DMS 273 treated with DMSO at 0.1 percent for 48 hours (cell line): ENCODE results near the gene CTNNBL1.

ENCODE experiments used
- DNase-seq: peaks from one replicate; lab custom pipeline; 2025; lab: John Stamatoyannopoulos, UW

The CTNNBL1 gene

DNA sequence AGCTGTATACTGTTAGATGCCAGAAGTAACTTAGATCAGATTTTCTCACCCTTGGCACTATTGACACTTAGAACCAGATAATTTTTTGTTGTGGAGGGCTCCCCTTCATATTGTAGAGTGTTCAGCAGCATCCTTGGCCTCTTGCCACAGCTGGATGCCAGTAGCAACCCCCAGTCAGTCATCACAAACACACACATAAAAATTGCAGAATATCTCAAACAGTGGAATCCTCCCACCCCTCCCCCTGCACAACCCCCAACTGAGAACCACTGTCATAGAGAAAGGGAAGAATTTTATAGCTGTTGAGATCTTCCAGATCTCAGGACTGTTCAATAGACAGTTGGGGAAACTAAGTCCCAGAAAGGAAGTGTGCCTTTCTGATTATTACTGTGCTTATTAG is 127.9 kb downstream of the CTNNBL1 start:
- no peak for DNase-seq

DNA sequence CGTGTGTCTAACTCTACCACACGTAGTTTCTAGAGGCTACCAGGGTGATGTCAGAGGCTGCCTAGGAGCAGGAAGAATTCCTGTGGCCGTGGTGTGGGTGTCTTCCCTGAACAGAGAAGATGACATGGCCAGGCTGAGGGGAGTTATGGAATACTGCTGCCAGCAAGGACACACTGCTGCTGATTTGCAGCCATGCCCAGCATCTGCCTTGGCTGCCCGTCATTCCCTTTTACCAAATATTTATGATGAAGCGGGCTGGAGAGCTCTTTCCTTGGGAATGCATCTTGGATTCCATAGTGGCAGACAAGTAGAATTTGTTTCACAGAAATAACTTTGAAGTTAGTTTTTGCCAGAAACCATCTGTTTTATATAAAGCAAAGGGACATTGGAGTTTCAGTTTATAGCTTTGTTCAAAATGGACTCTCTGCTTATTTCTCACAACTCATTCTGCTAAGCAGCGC is 128.3 kb downstream of the CTNNBL1 start:
- DNase-seq = no peak

DNA sequence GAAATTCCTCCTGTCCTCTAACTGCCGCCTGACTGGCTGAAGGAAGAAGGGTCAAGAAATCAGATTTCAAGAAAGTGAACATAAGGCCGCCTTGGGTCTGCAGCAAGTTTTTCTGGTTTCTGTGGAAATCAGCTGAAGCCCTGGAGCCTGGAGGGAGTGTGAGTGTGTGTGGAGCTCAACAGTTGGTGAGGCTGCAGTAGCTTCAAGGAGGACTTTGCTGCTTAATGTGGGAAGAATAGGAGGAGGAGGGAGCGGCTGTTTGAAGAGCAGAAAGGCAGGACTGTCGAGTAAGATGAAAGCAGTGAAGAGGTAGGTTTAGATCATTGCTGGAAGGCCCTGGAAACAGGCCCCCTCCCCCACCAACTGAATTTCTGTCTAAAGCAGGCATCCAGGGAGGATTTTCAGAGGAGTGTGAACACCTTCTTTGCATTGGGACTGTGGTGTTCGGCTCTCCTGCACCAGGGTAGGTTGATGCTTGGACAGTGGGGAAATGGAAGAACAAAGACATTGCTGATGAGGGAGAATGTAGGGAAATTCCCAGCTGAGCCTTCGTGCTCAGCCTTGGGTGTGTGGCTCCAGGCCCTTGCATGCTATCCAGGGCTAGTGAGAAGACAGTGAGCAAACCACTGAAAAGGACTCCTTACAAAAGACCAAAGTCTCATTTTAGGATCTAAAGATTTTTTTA is 129.6 kb downstream of the CTNNBL1 start:
- DNase-seq = no peak

DNA sequence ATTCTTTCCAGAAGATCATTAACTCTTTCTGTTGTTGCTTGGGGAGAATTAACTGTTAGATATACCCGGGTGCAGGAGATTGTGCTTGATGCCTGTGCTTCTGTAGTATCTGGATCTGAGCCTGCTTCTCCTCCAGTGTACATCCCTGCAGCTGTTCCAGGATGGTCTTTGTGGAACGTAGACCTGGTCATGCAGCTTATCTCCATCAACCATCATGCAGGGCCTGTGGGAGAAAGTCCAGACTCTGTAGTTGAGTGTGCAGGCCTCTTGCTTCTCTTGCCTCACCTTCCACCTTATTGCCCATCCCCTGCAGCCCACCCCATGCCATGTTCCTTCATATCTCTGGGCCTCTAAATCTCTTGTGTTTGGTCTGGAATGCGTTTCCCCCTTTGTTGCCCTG is 133.8 kb downstream of the CTNNBL1 start:
- DNase-seq = no peak

DNA sequence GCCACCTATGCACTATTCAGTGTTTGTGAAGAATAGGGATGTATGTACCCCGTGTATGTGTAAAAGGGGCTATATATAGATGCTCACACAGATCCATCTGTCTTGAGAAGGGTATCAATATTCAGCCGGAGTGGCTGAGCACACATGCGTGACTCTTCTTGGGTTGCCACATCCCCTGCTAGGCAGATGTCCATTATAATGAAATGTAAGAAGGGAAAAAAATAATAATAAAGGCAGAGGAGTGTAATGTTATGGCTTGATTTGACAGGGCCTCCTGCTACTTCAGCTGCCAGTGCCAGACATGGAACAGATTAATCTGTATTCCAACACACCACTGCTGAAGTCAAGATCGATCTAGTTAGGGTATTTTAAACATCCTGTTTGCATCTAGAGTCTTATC is 134.9 kb downstream of the CTNNBL1 start:
- no peak for DNase-seq

DNA sequence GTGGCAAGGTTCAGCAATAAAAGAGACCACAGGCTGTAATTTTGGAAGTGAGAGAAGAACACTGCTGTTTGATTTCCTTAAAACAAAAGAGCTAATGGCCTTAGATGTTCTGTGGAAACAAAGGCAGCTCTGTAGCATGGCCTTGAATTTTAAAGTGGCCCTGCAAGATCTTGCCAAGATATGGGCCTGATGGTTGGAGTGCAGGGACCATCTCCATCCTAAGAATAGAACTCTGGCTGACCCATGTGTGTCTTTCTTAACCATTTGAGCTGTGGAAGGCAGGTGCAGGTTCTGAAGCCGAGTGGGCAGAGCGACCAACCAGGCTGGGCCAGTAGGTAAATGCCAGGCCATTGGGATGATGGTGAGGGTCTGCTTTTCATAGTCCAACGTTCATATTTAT is 135.3 kb downstream of the CTNNBL1 start:
- DNase-seq = no peak

DNA sequence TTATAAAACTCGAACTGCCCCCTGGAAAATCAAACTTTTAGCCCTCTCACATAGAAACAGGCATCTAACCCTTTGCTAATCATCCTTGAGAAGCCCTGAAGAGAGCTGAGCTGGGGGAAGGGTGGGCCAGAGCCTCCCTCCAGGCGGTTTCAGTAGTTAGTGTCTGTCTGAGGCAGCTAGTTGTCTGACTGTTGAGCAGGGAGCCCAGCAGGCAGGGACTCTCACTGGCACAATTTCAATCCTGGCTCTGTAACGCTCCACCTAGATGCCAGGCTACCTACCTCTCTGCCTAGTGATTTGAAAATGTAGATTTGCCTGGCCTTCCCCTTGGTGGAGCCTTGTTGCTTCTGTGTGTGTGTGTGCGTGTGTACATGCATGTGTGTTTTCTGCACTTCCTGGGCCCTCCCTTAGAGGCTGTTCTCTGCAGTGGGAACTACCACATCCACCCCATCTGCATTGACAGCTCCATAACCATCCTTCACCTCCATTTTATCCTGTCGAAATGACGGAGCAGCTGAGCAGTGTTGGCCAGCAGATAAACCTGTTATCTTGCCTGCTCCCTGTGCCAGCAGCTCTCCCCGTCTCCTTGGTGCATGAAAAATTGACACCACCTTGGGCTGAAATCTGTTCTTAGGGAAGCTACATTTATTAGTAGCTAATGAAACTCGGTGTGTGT is 139.5 kb downstream of the CTNNBL1 start:
- no peak for DNase-seq

DNA sequence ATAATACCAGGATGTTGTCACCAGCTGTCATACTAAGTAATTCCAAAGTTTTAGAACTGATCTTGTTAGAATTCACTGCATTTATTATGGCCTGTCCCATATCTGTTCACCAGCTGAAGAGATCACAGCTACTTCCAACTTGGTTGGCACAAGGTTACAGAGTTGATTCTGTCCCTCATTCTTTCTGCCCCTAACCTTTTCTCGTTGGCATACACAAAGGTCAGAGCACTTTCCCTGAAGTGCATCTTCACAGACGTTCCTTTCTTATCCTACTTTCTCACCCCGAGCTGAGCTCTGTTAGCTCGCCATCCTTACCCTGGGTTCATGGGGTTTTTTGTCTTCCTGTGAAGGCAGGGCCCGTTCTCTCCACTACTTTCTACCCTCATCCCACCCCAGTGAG is 143.1 kb downstream of the CTNNBL1 start:
- no peak for DNase-seq

DNA sequence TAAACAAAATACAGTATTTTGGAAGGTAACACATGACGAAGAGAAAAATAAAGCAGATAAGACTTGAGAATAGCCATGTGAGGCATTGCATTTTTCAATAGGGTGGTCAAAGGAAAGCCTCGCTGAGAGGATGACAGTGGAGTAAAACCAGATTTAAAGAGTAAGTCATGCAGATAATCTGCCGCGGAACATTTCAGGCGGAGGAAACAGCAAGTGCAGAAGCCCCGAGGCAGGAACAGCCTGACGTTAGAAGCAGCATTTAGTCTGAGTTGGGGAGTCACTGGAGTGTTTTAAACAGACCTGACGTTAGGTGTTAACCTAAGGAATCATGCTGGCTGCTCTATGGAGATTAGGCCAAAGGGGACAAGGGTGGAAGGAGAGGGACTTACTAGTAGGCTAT is 144.1 kb downstream of the CTNNBL1 start:
- no peak for DNase-seq

DNA sequence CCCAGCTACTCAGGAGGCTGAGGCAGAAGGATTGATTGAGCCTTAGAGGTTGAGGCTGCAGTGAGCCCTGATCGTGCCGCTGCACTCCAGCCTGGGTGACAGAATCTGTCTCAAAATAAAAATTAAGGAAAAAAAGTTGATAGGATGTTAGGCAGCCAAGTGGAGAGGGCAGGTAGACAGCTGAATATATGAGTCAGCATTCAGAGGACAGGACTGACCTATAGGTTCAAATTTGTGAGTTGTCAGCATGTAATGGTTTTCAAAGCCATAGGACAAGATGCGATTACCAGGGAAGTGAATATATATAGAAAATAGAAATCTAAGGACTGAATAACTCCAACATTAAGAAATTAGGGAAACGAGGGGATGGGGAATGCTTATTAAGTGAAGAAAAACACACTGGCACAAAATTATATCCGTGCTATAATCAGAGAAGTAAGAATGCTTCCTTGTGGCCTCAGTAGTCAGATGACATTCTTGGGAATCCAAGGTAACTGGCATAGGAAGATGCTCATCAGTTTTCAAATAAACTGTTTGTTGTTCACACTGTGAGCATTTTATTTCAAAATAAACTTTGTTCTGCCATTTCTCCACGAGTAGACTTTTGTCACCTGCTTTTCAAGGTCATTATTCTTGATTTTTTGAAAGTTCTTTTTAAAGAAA is 145.1 kb downstream of the CTNNBL1 start:
- no peak for DNase-seq

DNA sequence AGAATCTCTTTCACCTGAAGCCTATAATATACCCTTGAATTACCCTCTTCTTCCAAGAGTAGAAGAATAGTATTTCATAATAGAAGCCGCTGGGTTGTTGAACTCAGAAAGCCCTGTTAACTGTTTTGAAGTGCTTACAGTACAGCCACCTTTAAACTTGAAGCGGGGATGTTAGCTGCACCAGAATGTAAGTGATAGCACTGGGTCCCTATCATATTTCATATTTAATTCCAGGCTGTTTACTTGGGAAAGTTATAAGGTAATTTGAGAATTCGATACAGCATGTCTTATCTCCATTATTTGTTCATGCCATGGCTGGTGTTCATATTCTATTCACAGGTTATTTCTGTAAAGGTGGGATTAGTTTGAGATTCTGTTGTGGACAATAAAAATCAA is 145.6 kb downstream of the CTNNBL1 start:
- DNase-seq = no peak

DNA sequence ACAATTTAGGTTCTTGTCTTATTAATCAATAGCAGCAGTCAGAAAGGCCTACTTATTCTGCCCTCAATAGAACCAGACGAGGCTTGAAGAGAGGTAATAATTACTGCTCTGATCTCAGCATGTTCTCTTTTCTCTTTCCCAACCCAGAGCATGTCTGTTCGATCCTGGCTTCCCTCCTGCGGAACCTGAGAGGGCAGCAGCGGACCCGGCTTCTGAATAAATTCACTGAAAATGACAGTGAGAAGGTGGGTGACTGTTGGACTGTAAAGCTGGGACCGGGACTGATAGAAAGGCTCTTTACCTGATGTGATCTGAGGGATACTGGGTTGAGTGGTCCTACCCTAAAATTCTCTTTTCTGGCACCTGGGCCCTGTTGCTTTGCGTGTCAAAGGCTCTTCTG is 146.1 kb downstream of the CTNNBL1 start:
- no peak for DNase-seq

DNA sequence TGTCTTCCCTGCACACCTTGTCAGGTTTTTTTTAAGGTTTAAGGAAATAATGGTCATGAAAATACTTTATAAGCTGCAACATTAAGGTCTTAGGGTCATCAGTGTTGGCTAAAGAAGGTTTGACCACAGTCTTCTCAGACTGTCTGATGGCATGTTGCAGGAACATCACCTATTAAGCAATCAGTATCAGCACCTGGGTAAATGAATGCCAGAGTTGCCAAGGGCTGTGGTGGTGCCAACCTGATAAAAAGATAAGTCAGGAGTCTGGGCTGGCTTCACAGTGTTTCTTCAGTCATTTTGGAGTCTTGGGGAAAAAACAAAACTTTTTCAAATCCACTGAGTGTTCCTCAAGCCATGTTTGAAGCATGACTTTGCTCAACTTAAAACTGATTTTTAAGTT is 147.6 kb downstream of the CTNNBL1 start:
- DNase-seq = no peak

DNA sequence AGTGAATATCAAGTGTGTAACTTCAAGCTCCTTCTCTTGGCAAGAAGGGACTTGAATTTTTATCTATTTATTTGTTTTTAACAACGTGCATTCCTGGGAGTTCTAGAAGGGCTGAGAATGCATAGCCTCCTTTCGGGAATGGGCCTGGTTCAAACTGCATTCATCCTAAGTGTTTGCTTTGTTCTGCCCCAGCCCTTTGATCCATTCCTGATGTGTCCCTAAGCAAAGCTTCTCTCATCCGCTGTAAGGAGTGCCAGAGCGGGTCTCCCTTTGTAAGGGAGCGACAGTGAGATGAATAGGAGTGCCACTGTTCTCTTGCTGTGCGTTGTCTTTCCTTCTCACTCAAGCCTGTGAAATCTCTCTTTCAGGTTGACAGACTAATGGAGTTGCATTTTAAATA is 148.1 kb downstream of the CTNNBL1 start:
- no peak for DNase-seq

DNA sequence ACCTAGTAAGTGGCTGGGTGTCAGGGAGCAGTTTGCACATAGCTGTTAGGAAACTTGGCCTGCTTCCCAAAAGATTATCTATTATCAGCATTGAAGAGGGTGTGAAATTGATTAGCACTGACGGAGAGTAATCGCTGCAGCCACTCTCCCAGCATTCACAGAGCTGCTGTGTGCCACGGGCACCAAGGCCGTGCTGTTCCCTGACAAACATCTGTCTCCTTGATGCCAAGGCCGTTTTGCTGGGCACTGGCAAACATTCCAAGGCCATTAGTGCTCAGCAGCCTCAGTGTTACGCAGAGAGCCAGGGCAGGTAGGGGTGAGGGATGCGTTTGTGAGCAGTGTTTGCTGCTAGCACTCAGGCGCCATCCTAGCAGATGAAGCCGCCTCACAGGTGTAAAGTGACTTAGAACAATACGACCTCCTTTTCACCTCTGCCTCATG is 151.4 kb downstream of the CTNNBL1 start:
- DNase-seq = no peak

DNA sequence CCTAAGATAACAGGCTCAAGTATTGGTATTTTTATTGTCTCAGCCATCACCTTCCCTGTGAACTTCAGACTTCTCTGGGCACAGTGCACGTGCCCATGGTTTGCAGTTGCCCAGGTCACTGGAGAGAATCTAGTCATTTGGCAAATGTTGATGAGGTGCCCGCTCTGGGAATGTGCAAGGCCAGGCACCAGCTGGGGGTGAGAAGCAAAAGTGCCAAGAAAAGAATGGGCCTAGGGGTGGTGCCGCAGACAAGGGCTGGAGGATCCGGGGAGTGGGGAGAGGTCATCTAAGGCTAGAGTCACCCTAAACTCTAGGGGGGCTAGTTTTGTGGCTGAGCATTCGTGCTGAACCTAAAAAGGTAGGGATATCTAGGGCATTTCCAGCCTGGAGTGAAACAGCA is 152.0 kb downstream of the CTNNBL1 start:
- DNase-seq = no peak

DNA sequence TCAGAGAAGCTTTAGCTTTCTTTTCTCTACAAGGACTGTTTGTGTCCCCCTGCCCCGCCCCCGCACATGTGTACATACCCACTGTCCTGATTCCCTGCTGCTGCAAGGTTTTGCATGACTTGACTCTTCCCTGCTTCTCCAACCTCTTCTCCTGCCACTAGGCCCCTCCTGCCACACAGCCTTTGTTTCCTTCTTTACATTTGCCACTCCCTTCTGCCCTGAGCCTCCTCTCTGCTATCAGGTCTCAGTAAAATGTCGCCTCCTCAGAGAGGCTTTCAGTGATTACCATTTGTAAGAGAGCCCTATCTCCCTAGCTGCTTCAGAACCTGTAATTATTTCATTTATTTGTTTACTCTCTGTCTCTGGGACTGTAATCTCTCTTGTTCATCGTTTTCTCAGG is 152.7 kb downstream of the CTNNBL1 start:
- DNase-seq = no peak

DNA sequence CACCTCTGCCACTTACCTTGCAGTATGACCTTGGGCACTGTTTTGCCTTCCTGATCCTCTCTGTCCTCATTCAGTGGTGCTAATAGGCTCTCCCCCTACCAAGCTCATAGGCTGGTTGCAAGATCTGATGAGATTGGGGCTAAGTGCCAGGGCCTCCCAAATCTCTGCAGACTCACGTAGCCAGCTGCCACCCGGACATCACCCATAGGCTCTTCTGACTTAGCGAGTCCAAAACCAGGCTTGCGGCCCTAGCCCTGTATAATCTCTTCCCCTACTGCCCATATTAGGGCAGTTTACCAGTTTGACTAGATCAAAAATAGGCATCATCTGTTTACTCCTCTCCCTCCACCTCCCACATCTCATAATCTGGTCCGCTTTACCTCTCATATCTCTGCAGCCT is 154.9 kb downstream of the CTNNBL1 start:
- DNase-seq = no peak

DNA sequence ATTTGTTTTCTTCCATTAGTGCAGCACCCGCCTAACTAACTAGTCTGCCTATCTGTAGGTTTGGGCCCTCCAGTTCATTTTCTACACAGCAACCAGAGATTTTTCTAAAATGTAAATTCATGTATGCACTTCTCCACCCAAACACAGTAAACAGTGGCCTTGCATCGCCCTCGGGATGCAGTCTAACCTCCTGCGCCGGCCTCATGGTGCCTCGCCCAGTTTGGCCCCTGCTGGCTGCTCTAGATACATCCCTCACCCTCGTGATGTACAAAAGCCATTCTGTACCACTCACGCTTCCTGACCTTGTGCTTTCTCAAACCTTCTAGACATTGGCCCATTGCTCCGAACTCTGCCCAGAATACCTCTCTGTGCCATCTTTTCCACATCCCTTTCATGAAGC is 155.3 kb downstream of the CTNNBL1 start:
- DNase-seq = no peak

DNA sequence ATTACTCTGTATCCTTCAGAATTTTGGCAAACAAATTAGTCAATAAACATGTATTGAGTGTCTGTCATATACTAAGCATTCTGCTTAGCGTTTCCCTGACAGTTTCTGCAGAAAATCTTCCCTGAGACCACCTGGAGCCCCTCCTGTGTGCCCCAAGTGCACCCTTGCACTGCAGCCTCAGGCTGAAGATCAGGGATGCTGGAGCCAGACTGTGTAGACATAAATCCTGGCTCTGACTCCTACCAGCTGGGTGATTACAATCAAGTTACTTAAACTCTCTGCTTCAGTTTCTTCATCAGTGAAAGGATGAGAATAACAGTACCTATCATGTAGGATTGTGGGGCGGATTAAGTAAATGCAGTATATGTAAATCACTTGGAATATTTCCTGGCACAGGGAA is 155.7 kb downstream of the CTNNBL1 start:
- DNase-seq = no peak

DNA sequence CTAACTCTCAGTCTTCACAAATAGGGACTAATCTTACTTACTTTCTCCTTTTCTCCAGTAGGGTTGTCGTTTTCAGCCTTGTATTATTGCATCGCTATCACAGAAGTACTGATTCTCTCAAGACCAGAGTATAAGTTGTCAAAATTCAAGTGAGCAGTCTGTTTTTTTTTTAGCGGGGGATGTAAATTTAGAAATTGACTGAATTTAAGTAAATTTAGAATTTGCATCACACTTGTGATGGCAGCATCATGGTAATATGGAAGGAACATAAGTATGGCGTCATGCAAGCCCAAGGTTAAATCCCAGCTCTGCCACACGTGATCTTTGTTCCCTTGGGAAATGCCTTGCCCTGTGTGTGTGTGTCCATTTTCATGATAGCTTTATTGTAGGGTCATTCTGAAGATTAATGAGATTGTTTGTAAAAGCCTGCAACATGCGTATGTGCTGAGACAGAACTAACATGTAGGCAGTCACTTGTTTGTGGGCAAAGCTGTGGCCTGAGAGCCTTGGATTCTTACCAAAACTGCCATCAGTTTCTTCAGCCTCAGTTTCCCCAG is 156.3 kb downstream of the CTNNBL1 start:
- DNase-seq = no peak

DNA sequence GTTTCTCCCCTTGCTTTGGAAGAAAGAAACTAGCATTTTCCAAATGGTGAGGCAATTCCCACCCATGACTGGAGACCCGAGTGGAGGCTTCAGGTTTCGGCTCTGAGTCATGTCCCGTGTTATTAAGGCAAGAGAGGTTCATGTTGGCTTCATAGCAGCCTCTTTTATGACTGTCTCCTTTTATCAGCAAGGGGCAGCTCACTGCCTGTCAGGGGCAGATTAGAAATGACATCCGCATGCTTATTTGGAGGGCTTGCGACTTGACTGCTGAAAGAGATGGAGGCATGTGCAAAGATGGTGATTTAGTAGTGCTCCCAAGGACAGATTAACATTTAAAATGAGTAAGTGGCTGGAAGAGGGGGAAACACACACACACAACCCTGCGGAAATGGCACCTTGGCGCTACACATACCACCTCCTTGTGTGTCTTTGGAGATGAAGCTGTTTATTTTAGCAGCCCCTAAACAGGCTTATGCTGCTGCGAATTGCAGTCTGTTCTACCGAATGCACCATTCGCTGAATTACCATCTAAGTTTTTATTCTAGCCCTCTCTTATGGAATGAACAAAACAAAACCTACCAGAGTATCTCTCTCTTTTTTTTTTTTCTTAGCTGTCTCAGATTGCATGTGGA is 157.0 kb downstream of the CTNNBL1 start:
- DNase-seq = no peak

DNA sequence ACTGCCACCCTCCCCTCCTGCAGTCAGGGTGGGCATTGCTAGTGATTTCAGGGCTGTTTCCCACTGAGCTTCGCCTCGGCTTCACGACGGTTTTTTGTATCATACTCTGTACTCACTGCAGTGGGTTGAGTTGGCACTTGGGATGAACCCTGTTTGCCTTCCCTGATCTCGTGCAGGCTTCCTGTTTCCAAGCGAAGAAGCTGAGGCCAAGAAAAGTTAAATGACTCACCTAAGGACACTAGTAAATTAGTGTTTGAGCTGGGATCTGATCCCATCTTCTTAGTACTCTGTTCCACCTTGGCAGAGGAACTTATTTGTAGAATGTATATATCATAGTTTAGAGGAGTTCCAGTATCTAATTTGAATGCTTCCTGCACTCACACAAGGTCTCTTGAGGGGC is 158.8 kb downstream of the CTNNBL1 start:
- no peak for DNase-seq
